Prostate gland (tissue), 2 donors: ENCODE results near the gene PCDHGA4.

Source experiments
- POLR2A ChIP-seq: fragments of 450-650 bp; IDR thresholded peaks from one replicate; pipeline ENCODE4 v1.6.1; 2016; ENCODE audit warnings: antibody characterized with exemption, mild to moderate bottlenecking
- TF ChIP-seq, protein P1 (sequence below), 4 experiments: fragments of 200-600 bp in 2 of 4; fragments of 450-650 bp in 2 of 4; sonication (generic) in 2 of 4; IDR thresholded peaks; 1 replicate in 3 of 4; 2 replicates in 1 of 4; pipeline ENCODE4 v1.5.1; 2016 to 2019; ENCODE audit warnings: antibody characterized with exemption in 4 of 4, mild to moderate bottlenecking in 2 of 4, moderate library complexity in 2 of 4

GRCh38 chr5:141359790-141360426, 5.1 kb downstream of the PCDHGA4 start, which contains the start of gene PCDHGB2:
- TF ChIP-seq, protein P1, sequence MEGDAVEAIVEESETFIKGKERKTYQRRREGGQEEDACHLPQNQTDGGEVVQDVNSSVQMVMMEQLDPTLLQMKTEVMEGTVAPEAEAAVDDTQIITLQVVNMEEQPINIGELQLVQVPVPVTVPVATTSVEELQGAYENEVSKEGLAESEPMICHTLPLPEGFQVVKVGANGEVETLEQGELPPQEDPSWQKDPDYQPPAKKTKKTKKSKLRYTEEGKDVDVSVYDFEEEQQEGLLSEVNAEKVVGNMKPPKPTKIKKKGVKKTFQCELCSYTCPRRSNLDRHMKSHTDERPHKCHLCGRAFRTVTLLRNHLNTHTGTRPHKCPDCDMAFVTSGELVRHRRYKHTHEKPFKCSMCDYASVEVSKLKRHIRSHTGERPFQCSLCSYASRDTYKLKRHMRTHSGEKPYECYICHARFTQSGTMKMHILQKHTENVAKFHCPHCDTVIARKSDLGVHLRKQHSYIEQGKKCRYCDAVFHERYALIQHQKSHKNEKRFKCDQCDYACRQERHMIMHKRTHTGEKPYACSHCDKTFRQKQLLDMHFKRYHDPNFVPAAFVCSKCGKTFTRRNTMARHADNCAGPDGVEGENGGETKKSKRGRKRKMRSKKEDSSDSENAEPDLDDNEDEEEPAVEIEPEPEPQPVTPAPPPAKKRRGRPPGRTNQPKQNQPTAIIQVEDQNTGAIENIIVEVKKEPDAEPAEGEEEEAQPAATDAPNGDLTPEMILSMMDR (IDR thresholded peaks at IDR 0.05), result peak in 1 of 4 experiments; percentile 34
- no peak for TF ChIP-seq POLR2A
